ENCODE measurements around the gene ATRIP.
A peak's percentile ranks its signal among the peaks of the same experiment; 100 is the strongest.

Gene ATRIP

GRCh38 chr3:48433472-48434118 is 12.9 kb upstream of the ATRIP start:
- Histone ChIP-seq H3K9me3 (ENCODE audit: control insufficient read depth, low read length) (no peaks in the 10 kb centered on the region), H3K4me1 (ENCODE audit: control insufficient read depth, insufficient read depth, low read length, poor library complexity, severe bottlenecking) (peaks cover 13% of the 10 kb centered on the region), H3K27ac (ENCODE audit: low read depth, low read length, severe bottlenecking) (no peak overlapping the region), H3K36me3 (ENCODE audit: control insufficient read depth, insufficient read depth, low read length) (peaks cover 41% of the 10 kb centered on the region), H3K4me3 (ENCODE audit: extremely low read depth, insufficient read depth, low read length, poor library complexity, severe bottlenecking) (no peak overlapping the region)
- WGBS, 2 experiments (ENCODE audit: insufficient coverage in 2 of 2), result 92 to 98% methylated on average over 9 to 11 of the region's 12 CpGs

- peaks cover 17% of the 10 kb centered on the region for H3K4me1 ChIP-seq (ENCODE audit: control insufficient read depth, insufficient read depth, low read length, poor library complexity, severe bottlenecking)
- no peak overlapping the region for H3K4me3 ChIP-seq (ENCODE audit: extremely low read depth, insufficient read depth, low read length, poor library complexity, severe bottlenecking)
- H3K36me3 ChIP-seq (ENCODE audit: control insufficient read depth, insufficient read depth, low read length), result peaks cover 41% of the 10 kb centered on the region
- H3K27ac ChIP-seq (ENCODE audit: low read depth, low read length, severe bottlenecking), result no peak overlapping the region
- WGBS, 2 experiments (ENCODE audit: insufficient coverage in 2 of 2), result 93 to 96% methylated on average over 15 of the region's 15 CpGs
- no peaks in the 10 kb centered on the region for H3K9me3 ChIP-seq (ENCODE audit: control insufficient read depth, low read length)
Observed at GRCh38 chr3:48434591-48435222, 11.8 kb upstream of the ATRIP start.

- 84 to 96% methylated on average over 3 to 4 of the region's 4 CpGs for WGBS, 2 experiments (ENCODE audit: insufficient coverage in 2 of 2)
- no peaks in the 10 kb centered on the region for H3K9me3 ChIP-seq (ENCODE audit: control insufficient read depth, low read length)
- H3K27ac ChIP-seq (ENCODE audit: low read depth, low read length, severe bottlenecking), result no peak overlapping the region
- no peak overlapping the region for H3K4me3 ChIP-seq (ENCODE audit: extremely low read depth, insufficient read depth, low read length, poor library complexity, severe bottlenecking)
- H3K4me1 ChIP-seq (ENCODE audit: control insufficient read depth, insufficient read depth, low read length, poor library complexity, severe bottlenecking), result peaks cover 15% of the 10 kb centered on the region
- H3K36me3 ChIP-seq (ENCODE audit: control insufficient read depth, insufficient read depth, low read length), result peaks cover 41% of the 10 kb centered on the region
Observed at GRCh38 chr3:48435223-48435595, 11.3 kb upstream of the ATRIP start.

- Histone ChIP-seq H3K4me3 (ENCODE audit: extremely low read depth, insufficient read depth, low read length, poor library complexity, severe bottlenecking) (no peak overlapping the region), H3K36me3 (ENCODE audit: control insufficient read depth, insufficient read depth, low read length) (peaks cover 41% of the 10 kb centered on the region), H3K9me3 (ENCODE audit: control insufficient read depth, low read length) (no peaks in the 10 kb centered on the region), H3K27ac (ENCODE audit: low read depth, low read length, severe bottlenecking) (no peak overlapping the region), H3K4me1 (ENCODE audit: control insufficient read depth, insufficient read depth, low read length, poor library complexity, severe bottlenecking) (peaks cover 11% of the 10 kb centered on the region)
- WGBS, 2 experiments (ENCODE audit: insufficient coverage in 2 of 2), result 56 to 68% methylated on average over 6 to 7 of the region's 7 CpGs
Observed at GRCh38 chr3:48435774-48436476, 10.6 kb upstream of the ATRIP start.

GRCh38 chr3:48436477-48436787 is 10.1 kb upstream of the ATRIP start:
- peaks cover 41% of the 10 kb centered on the region for H3K36me3 ChIP-seq (ENCODE audit: control insufficient read depth, insufficient read depth, low read length)
- no peak overlapping the region for H3K27ac ChIP-seq (ENCODE audit: low read depth, low read length, severe bottlenecking)
- WGBS, 2 experiments (ENCODE audit: insufficient coverage in 2 of 2), result 60 to 67% methylated on average over 1 of the region's 1 CpG
- no peak overlapping the region for H3K4me3 ChIP-seq (ENCODE audit: extremely low read depth, insufficient read depth, low read length, poor library complexity, severe bottlenecking)
- H3K4me1 ChIP-seq (ENCODE audit: control insufficient read depth, insufficient read depth, low read length, poor library complexity, severe bottlenecking), result peaks cover 14% of the 10 kb centered on the region
- H3K9me3 ChIP-seq (ENCODE audit: control insufficient read depth, low read length), result no peaks in the 10 kb centered on the region

- H3K4me3 ChIP-seq (ENCODE audit: extremely low read depth, insufficient read depth, low read length, poor library complexity, severe bottlenecking), result no peak overlapping the region
- peaks cover 41% of the 10 kb centered on the region for H3K36me3 ChIP-seq (ENCODE audit: control insufficient read depth, insufficient read depth, low read length)
- H3K27ac ChIP-seq (ENCODE audit: low read depth, low read length, severe bottlenecking), result no peak overlapping the region
- H3K4me1 ChIP-seq (ENCODE audit: control insufficient read depth, insufficient read depth, low read length, poor library complexity, severe bottlenecking), result peaks cover 18% of the 10 kb centered on the region
- 82 to 90% methylated on average over 3 to 7 of the region's 7 CpGs for WGBS, 2 experiments (ENCODE audit: insufficient coverage in 2 of 2)
- no peaks in the 10 kb centered on the region for H3K9me3 ChIP-seq (ENCODE audit: control insufficient read depth, low read length)
Observed at GRCh38 chr3:48436855-48437254, 9.7 kb upstream of the ATRIP start.

- Histone ChIP-seq H3K36me3 (ENCODE audit: control insufficient read depth, insufficient read depth, low read length) (peaks cover 40% of the 10 kb centered on the region), H3K4me3 (ENCODE audit: extremely low read depth, insufficient read depth, low read length, poor library complexity, severe bottlenecking) (no peak overlapping the region), H3K9me3 (ENCODE audit: control insufficient read depth, low read length) (no peaks in the 10 kb centered on the region), H3K27ac (ENCODE audit: low read depth, low read length, severe bottlenecking) (no peak overlapping the region), H3K4me1 (ENCODE audit: control insufficient read depth, insufficient read depth, low read length, poor library complexity, severe bottlenecking) (peaks cover 16% of the 10 kb centered on the region)
- 86 to 100% methylated on average over 2 of the region's 4 CpGs for WGBS, 2 experiments (ENCODE audit: insufficient coverage in 2 of 2)
Observed at GRCh38 chr3:48437812-48438211, 8.7 kb upstream of the ATRIP start.

- peak within 1 kb of the TSS; percentile 98 for H3K4me3 ChIP-seq (ENCODE audit: extremely low read depth, insufficient read depth, low read length, poor library complexity, severe bottlenecking)
- H3K4me1 ChIP-seq (ENCODE audit: control insufficient read depth, insufficient read depth, low read length, poor library complexity, severe bottlenecking), result peaks cover 13% of the 10 kb centered on the region
- 0 to 1% methylated on average over 50 to 53 of the region's 54 CpGs for WGBS, 2 experiments (ENCODE audit: insufficient coverage in 2 of 2)
- peak within 1 kb of the TSS; percentile 76 for H3K27ac ChIP-seq (ENCODE audit: low read depth, low read length, severe bottlenecking)
- H3K36me3 ChIP-seq (ENCODE audit: control insufficient read depth, insufficient read depth, low read length), result peaks cover 40% of the 10 kb centered on the region
- no peaks in the 10 kb centered on the region for H3K9me3 ChIP-seq (ENCODE audit: control insufficient read depth, low read length)
Observed at GRCh38 chr3:48439820-48440589, 6.5 kb upstream of the ATRIP start, which contains the start of the genes CCDC51 and TMA7. Gene CCDC51, minus strand, starts transcription at chr3:48440119. Its CDS starts 4,991 bp downstream, at chr3:48435128. Gene TMA7, plus strand, starts transcription at chr3:48440257. Its CDS starts 40 bp downstream, at chr3:48440297.

GRCh38 chr3:48440590-48440958 is 6.0 kb upstream of the ATRIP start:
- H3K9me3 ChIP-seq (ENCODE audit: control insufficient read depth, low read length), result no peaks in the 10 kb centered on the region
- H3K4me3 ChIP-seq (ENCODE audit: extremely low read depth, insufficient read depth, low read length, poor library complexity, severe bottlenecking), result peak overlapping the region; percentile 98
- H3K36me3 ChIP-seq (ENCODE audit: control insufficient read depth, insufficient read depth, low read length), result peaks cover 39% of the 10 kb centered on the region
- peak overlapping the region; percentile 76 for H3K27ac ChIP-seq (ENCODE audit: low read depth, low read length, severe bottlenecking)
- 1 to 2% methylated on average over 18 to 21 of the region's 21 CpGs for WGBS, 2 experiments (ENCODE audit: insufficient coverage in 2 of 2)
- peaks cover 13% of the 10 kb centered on the region for H3K4me1 ChIP-seq (ENCODE audit: control insufficient read depth, insufficient read depth, low read length, poor library complexity, severe bottlenecking)

GRCh38 chr3:48441940-48442339 is 4.6 kb upstream of the ATRIP start:
- H3K9me3 ChIP-seq (ENCODE audit: control insufficient read depth, low read length), result no peaks in the 10 kb centered on the region
- no peak overlapping the region for H3K4me3 ChIP-seq (ENCODE audit: extremely low read depth, insufficient read depth, low read length, poor library complexity, severe bottlenecking)
- no peak overlapping the region for H3K27ac ChIP-seq (ENCODE audit: low read depth, low read length, severe bottlenecking)
- H3K4me1 ChIP-seq (ENCODE audit: control insufficient read depth, insufficient read depth, low read length, poor library complexity, severe bottlenecking), result peaks cover 16% of the 10 kb centered on the region
- WGBS, 2 experiments (ENCODE audit: insufficient coverage in 2 of 2), result 98 to 100% methylated on average over 3 to 4 of the region's 6 CpGs
- peaks cover 39% of the 10 kb centered on the region for H3K36me3 ChIP-seq (ENCODE audit: control insufficient read depth, insufficient read depth, low read length)
